Gastrocnemius medialis (tissue), 4 donors: ENCODE data around the gene POLE3. TPM values are rescaled to one million over a fixed set of nuclear protein-coding genes. Genes with fewer than 3 reads are reported as not detected.

Source experiments
- ATAC-seq, 2 donors: fragments of 150-250 bp; one replicate each; pipeline ENCODE4 v1.9.1; 2016
- DNase-seq, 2 donors: peaks; one replicate each; pipeline ENCODE4 v3.0.0-alpha.2; 2019
- H3K27ac ChIP-seq, 4 donors: fragments of 200-600 bp; sonication (generic); 1 replicate in 1 of 4; 2 replicates in 3 of 4; pipeline ENCODE4 v1.5.1; 2016 to 2018; ENCODE audit warnings: mild to moderate bottlenecking in 2 of 4, moderate library complexity in 1 of 4
- H3K27me3 ChIP-seq, 3 donors: fragments of 200-600 bp; sonication (generic) in 2 of 3; 1 replicate in 1 of 3; 2 replicates in 2 of 3; pipeline versions ENCODE4 v1.5.1 to v1.6.0; 2016 to 2019; ENCODE audit warnings: mild to moderate bottlenecking in 1 of 3, moderate library complexity in 1 of 3
- H3K36me3 ChIP-seq, 2 donors: fragments of 200-600 bp; sonication (generic) in 1 of 2; one replicate each; pipeline ENCODE4 v1.5.1; 2017 to 2018
- H3K4me1 ChIP-seq, 2 donors: fragments of 200-600 bp; sonication (generic) in 1 of 2; one replicate each; pipeline ENCODE4 v1.5.1; 2016 to 2017; ENCODE audit warnings: mild to moderate bottlenecking in 2 of 2
- H3K4me3 ChIP-seq, 4 donors: fragments of 200-600 bp; sonication (generic) in 3 of 4; 1 replicate in 1 of 4; 2 replicates in 3 of 4; pipeline ENCODE4 v1.5.1; 2016 to 2019; ENCODE audit warnings: mild to moderate bottlenecking in 2 of 4
- H3K9me3 ChIP-seq, 3 donors: fragments of 200-600 bp; sonication (generic) in 2 of 3; 1 replicate in 1 of 3; 2 replicates in 2 of 3; pipeline ENCODE4 v1.5.1; 2016 to 2019
- POLR2A ChIP-seq, 2 donors: fragments of 450-650 bp; IDR thresholded peaks; one replicate each; pipeline ENCODE4 v1.6.1; 2017; ENCODE audit warnings: antibody characterized with exemption in 2 of 2, mild to moderate bottlenecking in 2 of 2, moderate library complexity in 2 of 2
- in situ Hi-C, 4 donors: fragments of 200-750 bp; cut with MboI; loops; one replicate each; pipeline versions ENCODE4 v1.15.0 to v1.8.0; 2017; ENCODE audit warnings: low sequenced_read_pairs in 4 of 4
- intact Hi-C: fragments of 100-400 bp; cut with DNase I; formaldehyde crosslinking; loops from one replicate; pipeline ENCODE4 v1.15.1; 2023; ENCODE audit warnings: low total_unique reads
- total RNA-seq, 4 donors: library from RNA; depleted of rRNA; stranded (reverse); fragments of >200 nt; gene quantifications; one replicate each; pipeline versions ENCODE4 v1.1.0 to v1.2.3, GENCODE V29; 2016
- TF ChIP-seq, protein P1 (sequence below), 5 experiments: fragments of 450-650 bp in 3 of 5; fragments of 200-600 bp in 2 of 5; sonication (generic) in 2 of 5; IDR thresholded peaks in 4 of 5; conservative IDR thresholded peaks in 1 of 5; 1 replicate in 4 of 5; 2 replicates in 1 of 5; pipeline ENCODE4 v1.5.1; 2016 to 2019; ENCODE audit warnings: antibody characterized with exemption in 5 of 5, mild to moderate bottlenecking in 3 of 5, moderate library complexity in 3 of 5

POLE3 gene
- 10 to 100 TPM; 42.9 to 66.4 (median 57.8) TPM for total RNA-seq

DNA sequence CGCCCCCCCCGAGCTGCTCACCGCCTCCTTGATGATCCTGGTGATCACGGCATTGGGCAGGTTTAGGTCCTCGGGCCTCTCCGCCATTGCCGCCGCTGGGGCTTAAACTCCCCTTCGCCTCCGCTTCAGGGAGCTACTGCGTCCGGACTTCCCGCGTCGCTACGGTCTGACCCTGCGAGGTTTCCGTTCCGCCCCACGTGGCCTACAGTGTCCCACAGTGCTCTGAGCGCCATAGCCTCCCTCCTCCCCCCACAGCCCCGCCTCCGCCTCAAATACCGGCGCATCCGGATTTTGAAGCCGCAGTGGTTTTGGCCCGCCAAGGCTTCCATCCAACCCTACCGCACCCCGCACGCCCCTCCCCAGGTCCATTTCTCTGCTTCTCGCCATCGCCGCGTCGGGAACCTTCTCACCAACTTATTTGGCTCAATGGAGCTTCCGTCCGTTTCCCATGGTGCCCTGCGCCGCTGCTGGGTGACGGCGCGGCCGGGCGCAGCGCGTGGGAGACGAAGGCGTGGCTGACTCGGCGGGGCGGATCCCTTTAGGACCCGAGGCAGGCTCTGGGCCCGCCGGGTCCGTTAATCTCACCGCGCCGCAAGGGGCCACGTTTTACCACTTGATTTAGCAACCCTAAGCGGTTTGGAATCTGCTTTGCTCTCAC lies at the start of gene POLE3, which contains the start of gene C9orf43:
POLE3 (minus strand) TSS at position 469 of the 658 bp plus-strand sequence; CDS start at position 87, 382 bp downstream.
C9orf43 (plus strand) TSS at position 541 of the 658 bp plus-strand sequence. CDS start 2,747 bp downstream, outside the sequence.
- TF ChIP-seq POLR2A (IDR thresholded peaks at IDR 0.05), result peak; percentile 55 to 62
- TF ChIP-seq, protein P1, sequence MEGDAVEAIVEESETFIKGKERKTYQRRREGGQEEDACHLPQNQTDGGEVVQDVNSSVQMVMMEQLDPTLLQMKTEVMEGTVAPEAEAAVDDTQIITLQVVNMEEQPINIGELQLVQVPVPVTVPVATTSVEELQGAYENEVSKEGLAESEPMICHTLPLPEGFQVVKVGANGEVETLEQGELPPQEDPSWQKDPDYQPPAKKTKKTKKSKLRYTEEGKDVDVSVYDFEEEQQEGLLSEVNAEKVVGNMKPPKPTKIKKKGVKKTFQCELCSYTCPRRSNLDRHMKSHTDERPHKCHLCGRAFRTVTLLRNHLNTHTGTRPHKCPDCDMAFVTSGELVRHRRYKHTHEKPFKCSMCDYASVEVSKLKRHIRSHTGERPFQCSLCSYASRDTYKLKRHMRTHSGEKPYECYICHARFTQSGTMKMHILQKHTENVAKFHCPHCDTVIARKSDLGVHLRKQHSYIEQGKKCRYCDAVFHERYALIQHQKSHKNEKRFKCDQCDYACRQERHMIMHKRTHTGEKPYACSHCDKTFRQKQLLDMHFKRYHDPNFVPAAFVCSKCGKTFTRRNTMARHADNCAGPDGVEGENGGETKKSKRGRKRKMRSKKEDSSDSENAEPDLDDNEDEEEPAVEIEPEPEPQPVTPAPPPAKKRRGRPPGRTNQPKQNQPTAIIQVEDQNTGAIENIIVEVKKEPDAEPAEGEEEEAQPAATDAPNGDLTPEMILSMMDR (IDR thresholded peaks at IDR 0.05 in 4 of 5, conservative IDR thresholded peaks at IDR 0.05 in 1 of 5), result peak in 2 of 5 experiments; percentile 43 to 71
- intact Hi-C loops (loop anchor here (1.0 kb wide), 2 partner anchors 9 to 135 kb away; partner anchors contain the start of genes ALAD, CDC26 and PRPF4), in situ Hi-C loops (no loop called here)
- peak; percentile 96 for ATAC-seq
- peak within 1 kb of the TSS; percentile 97 to 99 (median 98) for H3K27ac ChIP-seq
- H3K4me3 ChIP-seq, result peak within 1 kb of the TSS; percentile 67 to 98 (median 88)
- peaks cover 0 to 11% of the 10 kb centered on the region in 2 donors for H3K36me3 ChIP-seq
- H3K4me1 ChIP-seq, result peaks cover 14 to 22% of the 10 kb centered on the region in 2 donors
- no peaks in the 10 kb centered on the region for H3K9me3 ChIP-seq
- no peaks in the 10 kb centered on the region for H3K27me3 ChIP-seq
- peak; percentile 90 to 91 for DNase-seq

GRCh38 chr9:113456235-113456634 lies 45.8 kb upstream of the POLE3 start:
- no peak for TF ChIP-seq POLR2A (IDR thresholded peaks at IDR 0.05)
- TF ChIP-seq, protein P1 (IDR thresholded peaks at IDR 0.05 in 4 of 5, conservative IDR thresholded peaks at IDR 0.05 in 1 of 5), result no peak

GRCh38 chr9:113454914-113455761 lies 44.7 kb upstream of the POLE3 start:
- H3K36me3 ChIP-seq, result no peaks in the 10 kb centered on the region
- TF ChIP-seq, protein P1 (IDR thresholded peaks at IDR 0.05 in 4 of 5, conservative IDR thresholded peaks at IDR 0.05 in 1 of 5), result no peak
- TF ChIP-seq POLR2A (IDR thresholded peaks at IDR 0.05), result no peak
- in situ Hi-C loops (no loop called here), intact Hi-C loops (no loop called here)
- peaks cover 23 to 27% of the 10 kb centered on the region in 2 donors for H3K4me1 ChIP-seq
- ATAC-seq, result peak; percentile 83 to 92
- H3K9me3 ChIP-seq, result no peaks in the 10 kb centered on the region
- H3K27ac ChIP-seq, result peak overlapping the region; percentile 66 to 80 (median 78)
- no peaks in the 10 kb centered on the region for H3K27me3 ChIP-seq
- peak in 1 of 2 donors; percentile 34 for DNase-seq
- no peak overlapping the region for H3K4me3 ChIP-seq

More at GRCh38 chr9:113456235-113456634, 45.8 kb upstream of the POLE3 start:
- no peaks in the 10 kb centered on the region for H3K36me3 ChIP-seq
- in situ Hi-C loops (no loop called here), intact Hi-C loops (no loop called here)
- no peak overlapping the region for H3K4me3 ChIP-seq
- peak overlapping the region in 3 of 4 donors; percentile 66 to 80 (median 80) for H3K27ac ChIP-seq
- H3K9me3 ChIP-seq, result no peaks in the 10 kb centered on the region
- no peaks in the 10 kb centered on the region for H3K27me3 ChIP-seq
- DNase-seq, result no peak
- H3K4me1 ChIP-seq, result peaks cover 23 to 27% of the 10 kb centered on the region in 2 donors
- ATAC-seq, result no peak

DNA sequence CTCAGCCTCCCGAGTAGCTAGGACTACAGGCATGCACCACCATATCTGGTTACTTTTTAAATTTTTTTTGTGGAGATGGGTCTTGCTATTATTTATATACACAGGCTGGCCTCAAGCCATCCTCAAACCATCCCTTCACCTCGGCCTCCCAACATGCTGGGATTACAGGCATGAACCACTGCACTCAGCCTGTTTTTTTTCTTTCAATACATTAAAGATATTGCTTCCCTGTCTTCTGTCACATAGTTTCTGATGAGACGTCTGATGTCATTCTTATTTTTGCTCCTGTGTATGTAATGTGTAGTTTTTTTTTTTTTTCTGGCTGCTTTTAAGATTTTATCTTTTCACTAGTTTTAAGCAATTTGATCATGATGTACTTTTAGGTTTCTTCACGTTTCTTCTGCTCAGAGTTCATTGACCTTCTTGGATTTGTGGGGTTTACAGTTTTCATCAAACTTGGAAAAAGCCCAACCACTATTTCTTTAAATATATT lies 41.7 kb upstream of the POLE3 start:
- TF ChIP-seq, protein P1 (IDR thresholded peaks at IDR 0.05 in 4 of 5, conservative IDR thresholded peaks at IDR 0.05 in 1 of 5), result no peak
- TF ChIP-seq POLR2A (IDR thresholded peaks at IDR 0.05), result no peak
- intact Hi-C loops (no loop called here), in situ Hi-C loops (no loop called here)
- Histone ChIP-seq H3K27me3 (no peaks in the 10 kb centered on the region), H3K9me3 (no peaks in the 10 kb centered on the region), H3K4me1 (peaks cover 23 to 27% of the 10 kb centered on the region in 2 donors), H3K36me3 (no peaks in the 10 kb centered on the region), H3K4me3 (no peak overlapping the region), H3K27ac (peak overlapping the region in 2 of 4 donors; percentile 19 to 21)
- ATAC-seq, result no peak
- DNase-seq, result no peak
